ENCODE results near the gene PTBP3.

Gene PTBP3

GRCh38 chr9:112241491-112241890 is 91.9 kb downstream of the PTBP3 start:
- no peak for DNase-seq (ENCODE audit: low read depth)
- TF ChIP-seq CTCF (IDR thresholded peaks at IDR 0.05; ENCODE audit: low read depth, low read length, missing control alignments), result no peak
- no peak overlapping the region for H3K4me3 ChIP-seq (ENCODE audit: low read depth, low read length)
- in situ Hi-C loops (cut with HindIII; ENCODE audit: low sequenced_read_pairs), result no loop called here

- no peak for TF ChIP-seq CTCF (IDR thresholded peaks at IDR 0.05; ENCODE audit: low read depth, low read length, missing control alignments)
- DNase-seq (ENCODE audit: low read depth), result no peak
- no peak overlapping the region for H3K4me3 ChIP-seq (ENCODE audit: low read depth, low read length)
- in situ Hi-C loops (cut with HindIII; ENCODE audit: low sequenced_read_pairs), result no loop called here
Measured at GRCh38 chr9:112239708-112240107, 93.7 kb downstream of the PTBP3 start.

- in situ Hi-C loops (cut with HindIII; ENCODE audit: low sequenced_read_pairs), result no loop called here
- no peak overlapping the region for H3K4me3 ChIP-seq (ENCODE audit: low read depth, low read length)
- no peak for DNase-seq (ENCODE audit: low read depth)
- TF ChIP-seq CTCF (IDR thresholded peaks at IDR 0.05; ENCODE audit: low read depth, low read length, missing control alignments), result no peak
Measured at GRCh38 chr9:112239284-112239683, 94.1 kb downstream of the PTBP3 start.

- DNase-seq (ENCODE audit: low read depth), result no peak
- TF ChIP-seq CTCF (IDR thresholded peaks at IDR 0.05; ENCODE audit: low read depth, low read length, missing control alignments), result no peak
- in situ Hi-C loops (cut with HindIII; ENCODE audit: low sequenced_read_pairs), result no loop called here
- H3K4me3 ChIP-seq (ENCODE audit: low read depth, low read length), result no peak overlapping the region
Measured at GRCh38 chr9:112234779-112235178, 98.6 kb downstream of the PTBP3 start.

- H3K4me3 ChIP-seq (ENCODE audit: low read depth, low read length), result no peak overlapping the region
- in situ Hi-C loops (cut with HindIII; ENCODE audit: low sequenced_read_pairs), result no loop called here
- no peak for DNase-seq (ENCODE audit: low read depth)
- TF ChIP-seq CTCF (IDR thresholded peaks at IDR 0.05; ENCODE audit: low read depth, low read length, missing control alignments), result no peak
Measured at GRCh38 chr9:112233769-112234168, 99.7 kb downstream of the PTBP3 start.

GRCh38 chr9:112232233-112232632 is 101.2 kb downstream of the PTBP3 start:
- no peak for DNase-seq (ENCODE audit: low read depth)
- H3K4me3 ChIP-seq (ENCODE audit: low read depth, low read length), result no peak overlapping the region
- in situ Hi-C loops (cut with HindIII; ENCODE audit: low sequenced_read_pairs), result no loop called here
- TF ChIP-seq CTCF (IDR thresholded peaks at IDR 0.05; ENCODE audit: low read depth, low read length, missing control alignments), result no peak

- in situ Hi-C loops (cut with HindIII; ENCODE audit: low sequenced_read_pairs), result no loop called here
- H3K4me3 ChIP-seq (ENCODE audit: low read depth, low read length), result no peak overlapping the region
- TF ChIP-seq CTCF (IDR thresholded peaks at IDR 0.05; ENCODE audit: low read depth, low read length, missing control alignments), result no peak
- no peak for DNase-seq (ENCODE audit: low read depth)
Measured at GRCh38 chr9:112226091-112226490, 107.3 kb downstream of the PTBP3 start.
